Measurements from ENCODE around the gene MKKS. TPM values are rescaled to one million over a fixed set of nuclear protein-coding genes. Genes with fewer than 3 reads are reported as not detected.

MKKS gene
- total RNA-seq, 4 donors from 2014 or later, result 12.4 to 27.5 (median 19.9) TPM

DNA sequence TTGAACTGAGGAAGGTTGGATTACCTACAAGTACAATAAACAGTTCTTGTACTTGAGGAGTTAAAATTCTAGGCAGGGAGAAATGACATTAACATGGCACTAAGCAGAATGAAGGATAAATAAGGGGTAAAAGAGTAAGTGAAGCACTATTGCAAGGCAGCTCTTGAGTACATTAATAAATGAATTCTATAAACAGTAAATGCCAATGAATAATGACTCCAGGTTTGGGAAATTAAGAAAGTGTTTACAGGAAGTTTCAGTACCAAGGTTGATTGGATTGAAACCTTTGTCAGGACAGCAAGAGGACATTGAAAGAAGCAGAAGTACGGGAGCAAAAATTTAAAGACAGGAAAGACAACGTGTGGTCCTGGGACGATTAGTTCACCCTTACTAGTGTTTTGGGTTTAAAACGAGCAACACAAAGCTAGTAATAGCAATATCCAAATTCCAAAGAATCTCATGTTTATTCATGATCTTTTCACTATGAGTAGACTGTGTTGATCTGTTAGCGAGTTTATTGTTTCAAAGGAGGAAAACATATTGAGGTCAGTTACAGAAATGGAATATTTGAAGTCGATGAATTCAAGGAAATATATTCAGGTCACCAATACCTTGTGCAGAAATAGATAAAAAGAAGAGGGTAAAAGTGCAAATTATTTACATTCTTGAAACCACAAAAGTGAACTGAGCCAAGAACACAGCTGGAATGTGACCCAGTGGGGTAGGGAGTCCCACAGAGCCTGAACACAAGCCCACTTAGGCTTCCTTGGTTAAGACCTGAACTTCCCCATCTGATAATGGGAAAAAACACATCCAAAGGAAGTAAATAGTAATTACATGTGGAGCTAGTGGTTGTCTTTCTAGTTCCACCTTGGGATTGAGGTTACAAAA, 80.8 kb downstream of the MKKS start:
- no peak overlapping the region for H3K4me3 ChIP-seq
- no peak for DNase-seq
- H3K27ac ChIP-seq, result no peak overlapping the region
- TF ChIP-seq POLR2A (IDR thresholded peaks at IDR 0.05), result no peak
- TF ChIP-seq, protein P1, sequence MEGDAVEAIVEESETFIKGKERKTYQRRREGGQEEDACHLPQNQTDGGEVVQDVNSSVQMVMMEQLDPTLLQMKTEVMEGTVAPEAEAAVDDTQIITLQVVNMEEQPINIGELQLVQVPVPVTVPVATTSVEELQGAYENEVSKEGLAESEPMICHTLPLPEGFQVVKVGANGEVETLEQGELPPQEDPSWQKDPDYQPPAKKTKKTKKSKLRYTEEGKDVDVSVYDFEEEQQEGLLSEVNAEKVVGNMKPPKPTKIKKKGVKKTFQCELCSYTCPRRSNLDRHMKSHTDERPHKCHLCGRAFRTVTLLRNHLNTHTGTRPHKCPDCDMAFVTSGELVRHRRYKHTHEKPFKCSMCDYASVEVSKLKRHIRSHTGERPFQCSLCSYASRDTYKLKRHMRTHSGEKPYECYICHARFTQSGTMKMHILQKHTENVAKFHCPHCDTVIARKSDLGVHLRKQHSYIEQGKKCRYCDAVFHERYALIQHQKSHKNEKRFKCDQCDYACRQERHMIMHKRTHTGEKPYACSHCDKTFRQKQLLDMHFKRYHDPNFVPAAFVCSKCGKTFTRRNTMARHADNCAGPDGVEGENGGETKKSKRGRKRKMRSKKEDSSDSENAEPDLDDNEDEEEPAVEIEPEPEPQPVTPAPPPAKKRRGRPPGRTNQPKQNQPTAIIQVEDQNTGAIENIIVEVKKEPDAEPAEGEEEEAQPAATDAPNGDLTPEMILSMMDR (IDR thresholded peaks at IDR 0.05), result no peak
- no peaks in the 10 kb centered on the region for H3K9me3 ChIP-seq
- no peaks in the 10 kb centered on the region for H3K27me3 ChIP-seq
- no peaks in the 10 kb centered on the region for H3K36me3 ChIP-seq
- no peaks in the 10 kb centered on the region for H3K4me1 ChIP-seq

Other genes starting within 250 kb of the MKKS start
- gene SNAP25, start 215.4 kb downstream of the MKKS start, total RNA-seq, result 1 to 10 TPM in 3 of 4 donors, not detected in 1; 1.2 to 2.5 (median 1.6) TPM
- 1 to 10 TPM; 6.1 to 9.0 (median 7.9) TPM for gene SLX4IP, start 1.1 kb upstream of the MKKS start, total RNA-seq
- gene JAG1, start 239.8 kb upstream of the MKKS start, total RNA-seq, result 10 to 100 TPM; 35.2 to 73.5 (median 65.3) TPM

Data from Peyer's patch (tissue), 4 donors.